ENCODE measurements around the gene MYBPHL. TPM values are rescaled to one million over a fixed set of nuclear protein-coding genes. Genes with fewer than 3 reads are reported as not detected.

The MYBPHL gene
- total and polyA plus RNA-seq, 2 of the 13 experiments (the other 11 are each of a cell fraction or from before 2014, with no cell fraction given), result 3.7 to 3.8 TPM

GRCh38 chr1:109263597-109264378, 43.0 kb downstream of the MYBPHL start (continued):
- TF ChIP-seq ZNF574 (CRISPR knock-in tag; IDR thresholded peaks at IDR 0.05) (peak; percentile 87), ZNF782 (CRISPR knock-in tag; IDR thresholded peaks at IDR 0.05; ENCODE audit: borderline replicate concordance) (peak; percentile 85; the same call in 1 of the 2 replicates), ZFP82 (CRISPR knock-in tag; IDR thresholded peaks at IDR 0.05; ENCODE audit: borderline replicate concordance) (no peak), ZNF788 (CRISPR knock-in tag; IDR thresholded peaks at IDR 0.05; ENCODE audit: borderline replicate concordance) (peak; percentile 77; the same call in 1 of the 2 replicates), EED (CRISPR knock-in tag; IDR thresholded peaks at IDR 0.05) (no peak), STAT5B (CRISPR knock-in tag; IDR thresholded peaks at IDR 0.05) (no peak), RBM22 (optimal IDR thresholded peaks at IDR 0.05; ENCODE audit: low read length) (no peak), MAFF (IDR thresholded peaks at IDR 0.05; ENCODE audit: low read depth, low read length) (no peak), ZNF737 (CRISPR knock-in tag; IDR thresholded peaks at IDR 0.05; ENCODE audit: borderline replicate concordance) (no peak), ZNF687 (CRISPR knock-in tag; IDR thresholded peaks at IDR 0.05) (peak; percentile 98), HDAC1 (CRISPR knock-in tag; IDR thresholded peaks at IDR 0.05) (peak; percentile 90), BRF2 (CRISPR knock-in tag; IDR thresholded peaks at IDR 0.05) (no peak), ZNF350 (CRISPR knock-in tag; IDR thresholded peaks at IDR 0.05; ENCODE audit: borderline replicate concordance, low read depth) (peak; percentile 64; the same call in 1 of the 2 replicates), REPIN1 (CRISPR knock-in tag; IDR thresholded peaks at IDR 0.05; ENCODE audit: borderline replicate concordance, low read depth) (peak; percentile 99), KDM3A (CRISPR knock-in tag; IDR thresholded peaks at IDR 0.05; ENCODE audit: low read depth) (peak; percentile 95; the same call in 1 of the 2 replicates), NFIB (CRISPR knock-in tag; IDR thresholded peaks at IDR 0.05; ENCODE audit: borderline replicate concordance) (no peak), SOX6 (IDR thresholded peaks at IDR 0.05) (no peak), SOX6 (CRISPR knock-in tag; IDR thresholded peaks at IDR 0.05) (peak; percentile 92), NFKBIZ (CRISPR knock-in tag; IDR thresholded peaks at IDR 0.05) (no peak), ZNF768 (CRISPR knock-in tag; IDR thresholded peaks at IDR 0.05) (peak; percentile 67; the same call in 1 of the 2 replicates)
